ENCODE measurements around the gene EPHB2.
A peak's percentile ranks its signal among the peaks of the same experiment; 100 is the strongest.
"Not testable (repeated sequence)": the region's sequence is repeated elsewhere in the genome, so short reads cannot be mapped to it uniquely, and the experiment has no call there.

The EPHB2 gene

DNA sequence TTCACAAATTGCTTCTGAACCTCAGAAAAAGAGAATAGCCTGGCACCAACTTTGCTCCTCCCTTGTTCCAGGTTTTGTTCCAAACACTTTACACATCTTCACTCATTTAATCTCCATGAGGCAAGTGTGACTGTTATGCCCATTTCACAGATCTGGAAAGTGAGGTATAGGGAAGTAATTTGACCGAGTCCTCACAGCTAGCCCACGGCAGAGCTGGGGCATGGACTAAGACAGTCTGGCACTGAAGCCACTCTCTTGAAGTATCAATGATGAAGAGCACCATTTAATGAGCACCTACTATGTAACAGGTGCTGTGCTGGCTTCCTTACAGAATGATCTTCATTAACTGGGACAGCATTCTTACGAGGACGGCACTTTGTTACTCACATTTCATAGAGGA is 38.6 kb upstream of the EPHB2 start:
- TF ChIP-seq CTCF (IDR thresholded peaks at IDR 0.05) (no peak), ZFX (IDR thresholded peaks at IDR 0.05; ENCODE audit: borderline replicate concordance) (no peak)
- H3K27ac ChIP-seq: no peak overlapping the region

GRCh38 chr1:22673486-22674409 is 36.9 kb upstream of the EPHB2 start:
- TF ChIP-seq ZFX (IDR thresholded peaks at IDR 0.05; ENCODE audit: borderline replicate concordance) (no peak), CTCF (IDR thresholded peaks at IDR 0.05) (peak; percentile 76)
- no peak overlapping the region for H3K27ac ChIP-seq

DNA sequence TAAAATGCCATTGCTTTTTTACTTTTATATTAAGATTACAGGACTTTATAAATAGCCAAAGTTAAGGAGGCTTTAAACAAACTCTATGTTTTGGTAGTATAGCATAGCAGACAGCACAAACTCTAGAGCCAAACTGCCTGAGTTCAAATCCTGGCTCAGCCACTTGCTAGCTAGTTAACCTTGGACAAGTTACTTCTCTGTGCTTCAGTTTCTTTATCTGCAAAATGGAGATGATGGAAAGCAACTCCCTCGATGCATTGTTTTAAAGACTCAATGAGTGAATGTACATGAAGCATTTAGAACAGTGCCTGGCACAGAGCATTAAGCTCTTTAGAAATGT is 36.3 kb upstream of the EPHB2 start:
- H3K27ac ChIP-seq: no peak overlapping the region
- TF ChIP-seq ZFX (IDR thresholded peaks at IDR 0.05; ENCODE audit: borderline replicate concordance) (no peak), CTCF (IDR thresholded peaks at IDR 0.05) (peak; percentile 47)

DNA sequence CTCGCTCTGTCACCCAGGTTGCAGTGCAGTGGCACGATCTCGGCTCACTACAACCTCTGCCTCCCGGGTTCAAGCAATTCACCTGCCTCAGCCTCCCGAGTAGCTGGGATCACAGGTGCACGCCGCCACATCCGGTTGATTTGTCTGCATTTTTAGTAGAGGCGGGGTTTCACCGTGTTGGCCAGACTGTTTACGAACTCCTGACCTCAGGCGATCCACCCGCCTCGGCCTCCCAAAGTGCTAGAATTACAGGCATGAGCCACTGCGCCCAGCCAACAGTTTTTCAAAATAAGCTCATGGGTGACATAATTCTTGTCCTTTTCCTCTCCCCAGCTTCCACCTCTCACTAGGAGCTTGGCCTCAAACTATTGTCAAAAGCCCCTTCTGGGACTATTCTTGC is 34.5 kb upstream of the EPHB2 start:
- not testable (repeated sequence) for H3K27ac ChIP-seq

DNA sequence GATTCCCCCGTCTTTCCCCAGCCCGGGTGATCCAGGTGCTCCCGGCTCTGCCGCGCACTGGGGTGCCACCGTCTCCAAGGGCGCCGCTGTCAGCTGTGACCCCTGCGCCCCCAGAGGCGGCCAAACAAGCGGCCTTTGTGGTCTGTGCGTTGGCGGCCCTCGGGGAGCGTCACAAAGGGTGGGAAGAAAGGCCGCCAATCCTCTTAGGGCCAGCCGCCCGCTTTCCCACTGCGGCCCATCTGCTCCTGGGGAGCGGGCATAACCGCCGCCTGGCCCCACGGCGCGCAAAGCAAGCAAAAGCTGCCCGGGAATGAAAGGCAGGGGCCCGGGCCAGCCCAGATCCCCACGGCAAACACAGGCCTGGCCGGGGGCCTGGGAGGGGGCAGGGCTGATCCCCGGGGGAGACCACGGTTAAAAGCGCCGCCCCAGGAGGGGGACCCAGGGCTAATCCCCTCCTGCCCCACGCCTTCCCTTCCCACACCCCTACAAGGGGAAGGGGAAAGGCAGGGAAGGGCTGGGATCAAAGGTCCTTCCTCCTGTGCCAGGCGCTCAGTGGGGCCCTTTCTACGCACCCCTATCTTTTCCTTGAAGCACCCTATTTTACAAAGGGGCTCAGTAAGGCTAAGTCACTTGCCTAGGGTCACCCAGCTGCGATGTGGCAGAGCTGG is 33.6 kb upstream of the EPHB2 start:
- no peak overlapping the region for H3K27ac ChIP-seq

GRCh38 chr1:22677931-22678896 is 32.4 kb upstream of the EPHB2 start:
- no peak overlapping the region for H3K27ac ChIP-seq
- TF ChIP-seq CTCF (IDR thresholded peaks at IDR 0.05) (no peak), ZFX (IDR thresholded peaks at IDR 0.05; ENCODE audit: borderline replicate concordance) (no peak)

More for the DNA sequence above, 33.6 kb upstream of the EPHB2 start:
- TF ChIP-seq ZFX (IDR thresholded peaks at IDR 0.05; ENCODE audit: borderline replicate concordance) (no peak), CTCF (IDR thresholded peaks at IDR 0.05) (no peak)

DNA sequence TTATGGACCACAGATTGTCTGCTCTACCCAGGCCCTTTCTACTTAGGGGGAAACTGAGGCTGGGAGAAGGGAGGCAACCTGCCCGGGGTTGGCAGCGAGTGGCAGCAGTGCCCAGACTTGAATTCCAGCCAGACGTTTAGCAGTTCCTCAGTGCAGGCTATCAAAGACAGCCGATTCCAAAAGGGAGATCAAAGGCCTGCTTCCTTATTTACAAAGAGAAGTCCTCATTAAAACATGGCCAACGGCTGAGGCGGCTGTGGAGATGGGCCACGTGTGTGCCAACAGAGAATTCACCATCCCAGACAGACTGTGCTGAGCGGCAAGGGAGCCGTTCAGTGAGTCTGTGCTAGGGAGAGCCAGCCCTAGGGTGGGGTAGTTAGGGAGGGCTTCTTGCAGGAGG is 29.9 kb upstream of the EPHB2 start:
- TF ChIP-seq ZFX (IDR thresholded peaks at IDR 0.05; ENCODE audit: borderline replicate concordance): no peak
- H3K27ac ChIP-seq: no peak overlapping the region

Data from 22Rv1 (cell line).